ENCODE data around the gene MAN1A2. TPM values are rescaled to one million over a fixed set of nuclear protein-coding genes. Genes with fewer than 3 reads are reported as not detected.

The MAN1A2 gene
- total and polyA plus RNA-seq, 10 of the 15 experiments (the other 5 are each of a cell fraction or from before 2014, with no cell fraction given) = 2.8 to 23.6 (median 16.0) TPM

GRCh38 chr1:117320515-117320914 lies 46.7 kb upstream of the MAN1A2 start:
- Histone ChIP-seq H3K27ac (ENCODE audit: control insufficient read depth, insufficient read depth) (no peak overlapping the region), H4K20me1 (ENCODE audit: control insufficient read depth, insufficient read depth) (no peaks in the 10 kb centered on the region), H3K4me2 (ENCODE audit: control insufficient read depth, insufficient read depth) (no peak overlapping the region), H2AFZ (ENCODE audit: control insufficient read depth, low read depth, low read length) (no peak overlapping the region), H3K9me3 (replicated peaks; ENCODE audit: control insufficient read depth, insufficient read depth, low read length) (no peaks in the 10 kb centered on the region), H3K9ac (ENCODE audit: control insufficient read depth, insufficient read depth, low read length) (no peak overlapping the region), H3K79me2 (ENCODE audit: control insufficient read depth, insufficient read depth, low read length) (no peaks in the 10 kb centered on the region), H3K27me3 (replicated peaks in 1 of 2; ENCODE audit: control insufficient read depth in 2 of 2, insufficient read depth in 2 of 2, low read length in 1 of 2) (no peaks in the 10 kb centered on the region; a peak in 1 of 4 replicates), H3K36me3 (ENCODE audit: control insufficient read depth in 2 of 2, insufficient read depth in 2 of 2, low read length in 1 of 2) (no peaks in the 10 kb centered on the region), H3K4me1 (ENCODE audit: control insufficient read depth, insufficient read depth, low read length) (no peaks in the 10 kb centered on the region), H3K4me3 (no peak overlapping the region)
- ChIA-PET SMC1A (ENCODE audit: uncharacterized antibody, unreplicated experiment) (no interaction called here), POLR2A (no interaction called here), RAD21 (ENCODE audit: unreplicated experiment) (no interaction called here), CTCF (interaction anchor here (0.6 kb wide), 2 partner anchors 22 to 519 kb away, joined by 3 read pairs; no protein-coding TSS in a partner anchor)
- BruUV-seq (replicated peaks) = no TSS peak
- intact Hi-C loops (cut with micrococcal nuclease; ENCODE audit: unreplicated experiment) = no loop called here
- DNase-seq (ENCODE audit: low read depth, low spot score) (no peak), ATAC-seq (no peak), FAIRE-seq (no peak)
- TF ChIP-seq RFX5 (IDR thresholded peaks at IDR 0.05; ENCODE audit: low read depth, low read length) (no peak), PAX5 (IDR thresholded peaks at IDR 0.05; ENCODE audit: borderline replicate concordance, low read depth, low read length) (no peak), IRF3 (IDR thresholded peaks at IDR 0.05) (no peak), NKRF (conservative IDR thresholded peaks at IDR 0.05) (no peak), ZBTB4 (CRISPR knock-in tag; IDR thresholded peaks at IDR 0.05) (no peak), BMI1 (IDR thresholded peaks at IDR 0.05; ENCODE audit: borderline replicate concordance) (no peak), HCFC1 (IDR thresholded peaks at IDR 0.05; ENCODE audit: low read length) (no peak), SKIL (IDR thresholded peaks at IDR 0.05; ENCODE audit: low read depth, poor library complexity, severe bottlenecking) (no peak), FOXK2 (IDR thresholded peaks at IDR 0.05) (no peak), ZNF384 (IDR thresholded peaks at IDR 0.05; ENCODE audit: borderline replicate concordance, low read depth, low read length) (no peak), USF1 (IDR thresholded peaks at IDR 0.05; ENCODE audit: borderline replicate concordance, extremely low read length, insufficient read depth, low read depth, low read length) (no peak), TCF12 (IDR thresholded peaks at IDR 0.05; ENCODE audit: low read depth, low read length) (no peak), ZNF24 (IDR thresholded peaks at IDR 0.05) (no peak), PML (IDR thresholded peaks at IDR 0.05; ENCODE audit: low read length) (no peak), PAX8 (IDR thresholded peaks at IDR 0.05) (no peak), EP300 (IDR thresholded peaks at IDR 0.05; ENCODE audit: borderline replicate concordance in 1 of 2, control insufficient read depth in 1 of 2, low read depth in 2 of 2, low read length in 2 of 2) (no peak)
- 94% methylated on average over 1 of the region's 1 CpG for WGBS (ENCODE audit: insufficient coverage, insufficient replicate concordance, low lambda C conversion rate, missing lambda C conversion rate)
- in situ Hi-C loops (cut with MboI) = no loop called here
